IMR-90 (cell line): ENCODE data around the gene GAL. TPM values are rescaled to one million over a fixed set of nuclear protein-coding genes. Genes with fewer than 3 reads are reported as not detected.

Experiments
- ATAC-seq: fragments of 200-7000 bp; cut with Tn5 transposase; 2 replicates; pipeline ENCODE4 v1.9.1; 2020; ENCODE audit warnings: low read depth, mild to moderate bottlenecking, moderate library complexity
- BruUV-seq: library from RNA; stranded (reverse); fragments of 400-500 nt; replicated peaks from 2 replicates; lab custom pipeline; 2021; lab: Mats Ljungman, UMichigan
- CTCF ChIA-PET: fragments of 300-600 bp; formaldehyde crosslinking; extraction: SDS; loops from one replicate; lab custom pipeline; 2021; ENCODE audit warnings: antibody characterized with exemption; lab: Yijun Ruan, JAX
- POLR2A ChIA-PET: fragments of 300-600 bp; sonication (Branson Sonifier 250); formaldehyde crosslinking; loops from one replicate; lab custom pipeline; 2022; ENCODE audit warnings: antibody characterized with exemption; ENCODE audit not compliant: unreplicated experiment; lab: Charles Lee
- DNase-seq: peaks from one replicate; pipeline ENCODE4 v3.0.0; 2013
- H2AFZ ChIP-seq: replicated peaks from 2 replicates; pipeline ENCODE3; 2013; ENCODE audit warnings: low read length, mild to moderate bottlenecking; ENCODE audit not compliant: poor library complexity
- H2AK5ac ChIP-seq: 2 replicates; pipeline ENCODE4 v1.6.1; 2013; ENCODE audit warnings: low read depth, low read length, inconsistent platforms
- H2AK9ac ChIP-seq: replicated peaks from 2 replicates; pipeline ENCODE3; 2013; ENCODE audit warnings: mild to moderate bottlenecking, low read depth, low read length, moderate library complexity; ENCODE audit not compliant: poor library complexity
- H2BK120ac ChIP-seq: 2 replicates; pipeline ENCODE4 v1.6.1; 2013; ENCODE audit warnings: low read depth, low read length, inconsistent platforms
- H2BK15ac ChIP-seq: 3 replicates; pipeline ENCODE4 v1.6.1; 2013; ENCODE audit warnings: low read depth, low read length, inconsistent platforms
- H2BK20ac ChIP-seq: 2 replicates; pipeline ENCODE4 v1.6.1; 2013; ENCODE audit warnings: low read depth, mild to moderate bottlenecking, inconsistent platforms, low read length, moderate library complexity
- H2BK5ac ChIP-seq: 2 replicates; pipeline ENCODE4 v1.6.1; 2013; ENCODE audit warnings: mild to moderate bottlenecking, low read depth, low read length, inconsistent platforms; ENCODE audit not compliant: poor library complexity, severe bottlenecking
- H3K14ac ChIP-seq: replicated peaks from 2 replicates; pipeline ENCODE4 v1.6.1; 2013; ENCODE audit warnings: low read depth, low read length, inconsistent platforms
- H3K18ac ChIP-seq: 2 replicates; pipeline ENCODE4 v1.6.1; 2013; ENCODE audit warnings: low read depth, low read length, control low read depth
- H3K23ac ChIP-seq: 2 replicates; pipeline ENCODE4 v1.6.1; 2013; ENCODE audit warnings: low read depth, low read length, inconsistent platforms
- H3K27ac ChIP-seq: 2 replicates; pipeline ENCODE4 v1.5.1; 2013; ENCODE audit warnings: mild to moderate bottlenecking, control low read depth, low read length; ENCODE audit not compliant: insufficient read depth
- H3K27me3 ChIP-seq: 2 replicates; pipeline ENCODE4 v1.6.1; 2013; ENCODE audit warnings: low read length; ENCODE audit not compliant: control insufficient read depth, insufficient read depth
- H3K36me3 ChIP-seq: 2 replicates; pipeline ENCODE4 v1.6.1; 2013; ENCODE audit warnings: low read length, mixed read lengths; ENCODE audit not compliant: control insufficient read depth, insufficient read depth
- H3K4ac ChIP-seq: 2 replicates; pipeline ENCODE4 v1.6.1; 2013; ENCODE audit warnings: low read depth, low read length, inconsistent platforms
- H3K4me1 ChIP-seq: 2 replicates; pipeline ENCODE4 v1.6.1; 2013; ENCODE audit warnings: low read length, mixed read lengths; ENCODE audit not compliant: control insufficient read depth, insufficient read depth
- H3K4me2 ChIP-seq: 2 replicates; pipeline ENCODE4 v1.6.1; 2013; ENCODE audit warnings: low read depth, mild to moderate bottlenecking, control low read depth, low read length, moderate library complexity
- H3K4me3 ChIP-seq: 2 replicates; pipeline ENCODE4 v1.5.1; 2013; ENCODE audit warnings: low read depth, mild to moderate bottlenecking, control low read depth, low read length, moderate library complexity; ENCODE audit not compliant: insufficient read depth
- H3K56ac ChIP-seq: 2 replicates; pipeline ENCODE4 v1.6.1; 2013; ENCODE audit warnings: low read length, inconsistent platforms; ENCODE audit not compliant: insufficient read depth; ENCODE audit errors: extremely low read depth
- H3K79me1 ChIP-seq, 2 experiments: 2 replicates each; pipeline ENCODE4 v1.6.1; 2013; ENCODE audit warnings: low read length in 2 of 2, inconsistent platforms in 1 of 2, low read depth in 1 of 2
- H3K9ac ChIP-seq: 2 replicates; pipeline ENCODE4 v1.6.1; 2013; ENCODE audit warnings: low read depth, low read length, control low read depth
- H3K9me1 ChIP-seq: 2 replicates; pipeline ENCODE4 v1.6.1; 2013; ENCODE audit warnings: low read length, inconsistent platforms; ENCODE audit not compliant: insufficient read depth
- H3K9me3 ChIP-seq: 2 replicates; pipeline ENCODE4 v1.6.1; 2013; ENCODE audit warnings: low read length; ENCODE audit not compliant: control insufficient read depth, insufficient read depth
- H4K20me1 ChIP-seq: 2 replicates; pipeline ENCODE4 v1.6.1; 2013; ENCODE audit warnings: low read length, inconsistent platforms; ENCODE audit not compliant: insufficient read depth
- H4K5ac ChIP-seq: 2 replicates; pipeline ENCODE4 v1.6.1; 2013; ENCODE audit warnings: mild to moderate bottlenecking, low read depth, low read length, control low read depth
- H4K8ac ChIP-seq, 2 experiments: 2 replicates each; pipeline ENCODE4 v1.6.1; 2013; ENCODE audit warnings: low read depth in 2 of 2, low read length in 2 of 2, control low read depth in 1 of 2, inconsistent platforms in 1 of 2
- H4K91ac ChIP-seq: 2 replicates; pipeline ENCODE4 v1.6.1; 2013; ENCODE audit warnings: low read depth, low read length, inconsistent platforms; ENCODE audit not compliant: insufficient read depth
- BHLHE40 ChIP-seq: fragments of 150-350 bp; IDR thresholded peaks from 2 replicates; pipeline ENCODE4 v1.6.1; 2016; ENCODE audit warnings: mild to moderate bottlenecking, low read depth, low read length
- CEBPB ChIP-seq: IDR thresholded peaks from 2 replicates; pipeline ENCODE4 v1.6.1; 2012; ENCODE audit warnings: low read depth, low read length, improper control_type of control experiment
- CHD1 ChIP-seq: IDR thresholded peaks from 2 replicates; pipeline ENCODE4 v1.6.1; 2012; ENCODE audit warnings: low read depth, low read length, improper control_type of control experiment
- FOS ChIP-seq: fragments of 150-350 bp; IDR thresholded peaks from 2 replicates; pipeline ENCODE4 v1.6.1; 2016; ENCODE audit warnings: low read depth, low read length
- MAFK ChIP-seq: IDR thresholded peaks from 2 replicates; pipeline ENCODE4 v1.6.1; 2012; ENCODE audit warnings: low read depth, low read length, improper control_type of control experiment
- MXI1 ChIP-seq: IDR thresholded peaks from 2 replicates; pipeline ENCODE4 v1.6.1; 2012; ENCODE audit warnings: low read depth, mild to moderate bottlenecking, low read length, moderate library complexity, borderline replicate concordance
- NFE2L2 ChIP-seq: fragments of 150-350 bp; IDR thresholded peaks from 2 replicates; pipeline ENCODE4 v1.6.1; 2016; ENCODE audit warnings: low read depth, mild to moderate bottlenecking, low read length
- POLR2A ChIP-seq: IDR thresholded peaks from 2 replicates; pipeline ENCODE4 v1.6.1; 2012; ENCODE audit warnings: mild to moderate bottlenecking, low read depth, low read length
- RAD21 ChIP-seq: IDR thresholded peaks from 2 replicates; pipeline ENCODE4 v1.6.1; 2012; ENCODE audit warnings: low read length, improper control_type of control experiment
- RCOR1 ChIP-seq: IDR thresholded peaks from 2 replicates; pipeline ENCODE4 v1.6.1; 2012; ENCODE audit warnings: mild to moderate bottlenecking, low read length, improper control_type of control experiment; ENCODE audit not compliant: insufficient replicate concordance
- RFX5 ChIP-seq: IDR thresholded peaks from 2 replicates; pipeline ENCODE4 v1.8.0; 2012; ENCODE audit warnings: low read depth, mild to moderate bottlenecking, low read length, moderate library complexity
- SMC3 ChIP-seq: fragments of 150-350 bp; IDR thresholded peaks from 2 replicates; pipeline ENCODE4 v1.6.1; 2016; ENCODE audit warnings: low read depth, mild to moderate bottlenecking, antibody characterized with exemption, low read length, moderate library complexity
- WGBS, 2 experiments: methylation state at CpG; one replicate each; pipeline versions ENCODE4 v1.1.5 to v1.1.7; 2013; ENCODE audit warnings: missing lambda C conversion rate in 2 of 2; ENCODE audit not compliant: insufficient read length in 1 of 2; ENCODE audit errors: extremely low coverage in 2 of 2; 5-methylcytosine and 5-hydroxymethylcytosine counted together
- dilution Hi-C: fragments of 300-500 bp; cut with HindIII; formaldehyde crosslinking; loops from one replicate; pipeline ENCODE4 v1.14.3; 2018; ENCODE audit warnings: low sequenced_read_pairs; ENCODE audit not compliant: unreplicated experiment
- in situ Hi-C: fragments of 300-500 bp; cut with MboI; formaldehyde crosslinking; loops from 3 replicates; pipeline ENCODE4 v1.14.3; 2019; ENCODE audit warnings: low sequenced_read_pairs, inconsistent platforms, mixed read lengths
- intact Hi-C: fragments of 100-400 bp; cut with micrococcal nuclease; formaldehyde crosslinking; loops from 2 replicates; pipeline ENCODE4 v1.10.0; 2022
- polyA plus RNA-seq, 3 experiments: library from polyadenylated mRNA; depleted of rRNA; stranded (reverse); fragments of >200 nt; gene quantifications; 2 replicates each; pipeline ENCODE4 v1.2.3, GENCODE V29; 2012; ENCODE audit warnings: low replicate concordance in 1 of 3
- total RNA-seq: library from RNA; depleted of rRNA; stranded (reverse); fragments of >200 nt; gene quantifications from 2 replicates; pipeline ENCODE4 v1.2.3, GENCODE V29; 2012
- TF ChIP-seq, protein P1 (sequence below): fragments of 150-350 bp; IDR thresholded peaks from 2 replicates; pipeline ENCODE4 v1.6.1; 2016; ENCODE audit warnings: low read depth, mild to moderate bottlenecking, low read length, moderate library complexity, borderline replicate concordance
- TF ChIP-seq, protein P2 (sequence below): fragments of 150-350 bp; IDR thresholded peaks from 2 replicates; pipeline ENCODE4 v1.6.1; 2017; ENCODE audit warnings: mild to moderate bottlenecking, antibody characterized with exemption, low read length, low read depth
- TF ChIP-seq, protein P3 (sequence below): conservative IDR thresholded peaks from 2 replicates; pipeline ENCODE4 v1.5.1; 2012; ENCODE audit warnings: mild to moderate bottlenecking, low read depth, low read length, improper control_type of control experiment

Gene GAL
- total and polyA plus RNA-seq, 2 of the 4 experiments (the other 2 are of a cell fraction) = 2.0 TPM; not detected in 1

DNA sequence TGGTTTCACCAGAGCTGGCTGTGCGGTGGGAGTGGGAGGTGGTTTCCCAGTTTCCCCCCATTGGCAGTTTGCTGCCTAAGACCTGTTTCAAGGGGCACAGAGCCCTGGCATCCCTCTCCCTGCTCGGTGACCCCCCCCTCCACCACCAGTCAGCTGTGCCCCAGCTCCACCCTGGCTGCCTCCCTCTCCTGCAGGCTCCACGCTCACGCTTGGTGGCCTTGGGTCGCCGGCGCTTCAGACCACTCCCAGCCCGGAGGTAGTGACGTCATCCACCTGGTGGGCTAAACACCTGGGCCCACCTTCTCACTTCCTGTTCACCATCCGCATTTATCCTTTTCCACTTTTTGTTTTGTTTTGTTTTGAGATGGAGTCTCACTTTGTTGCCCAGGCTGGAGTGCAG lies 7.8 kb downstream of the GAL start:
- H3K9ac ChIP-seq = no peak overlapping the region
- no peak overlapping the region for H3K56ac ChIP-seq
- H2AFZ ChIP-seq = no peak overlapping the region
- H2AK9ac ChIP-seq = no peak overlapping the region
- no peak for DNase-seq
- H3K14ac ChIP-seq = no peak overlapping the region
- CTCF ChIA-PET = no interaction called here
- no peaks in the 10 kb centered on the region for H3K79me1 ChIP-seq
- no peak for ATAC-seq
- no peak overlapping the region for H4K91ac ChIP-seq
- dilution Hi-C loops (no loop called here), intact Hi-C loops (no loop called here), in situ Hi-C loops (no loop called here)
- no peak overlapping the region for H3K4ac ChIP-seq
- WGBS, 2 experiments = 80% methylated on average over 2 of the region's 10 CpGs; no CpG with 5 or more reads in 1 of the 2 experiments
- H2BK120ac ChIP-seq = no peak overlapping the region
- no peaks in the 10 kb centered on the region for H3K4me1 ChIP-seq
- no peak overlapping the region for H4K8ac ChIP-seq
- no peak overlapping the region for H3K4me2 ChIP-seq
- no peak overlapping the region for H3K23ac ChIP-seq
- peaks cover 41% of the 10 kb centered on the region for H3K27me3 ChIP-seq
- H3K27ac ChIP-seq = no peak overlapping the region
- TF ChIP-seq RAD21 = no peak
- no peak for TF ChIP-seq CEBPB
- TF ChIP-seq, protein P1, sequence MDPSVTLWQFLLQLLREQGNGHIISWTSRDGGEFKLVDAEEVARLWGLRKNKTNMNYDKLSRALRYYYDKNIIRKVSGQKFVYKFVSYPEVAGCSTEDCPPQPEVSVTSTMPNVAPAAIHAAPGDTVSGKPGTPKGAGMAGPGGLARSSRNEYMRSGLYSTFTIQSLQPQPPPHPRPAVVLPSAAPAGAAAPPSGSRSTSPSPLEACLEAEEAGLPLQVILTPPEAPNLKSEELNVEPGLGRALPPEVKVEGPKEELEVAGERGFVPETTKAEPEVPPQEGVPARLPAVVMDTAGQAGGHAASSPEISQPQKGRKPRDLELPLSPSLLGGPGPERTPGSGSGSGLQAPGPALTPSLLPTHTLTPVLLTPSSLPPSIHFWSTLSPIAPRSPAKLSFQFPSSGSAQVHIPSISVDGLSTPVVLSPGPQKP = no peak
- TF ChIP-seq MAFK = no peak
- TF ChIP-seq BHLHE40 = no peak
- TF ChIP-seq RCOR1 = no peak
- TF ChIP-seq, protein P2, sequence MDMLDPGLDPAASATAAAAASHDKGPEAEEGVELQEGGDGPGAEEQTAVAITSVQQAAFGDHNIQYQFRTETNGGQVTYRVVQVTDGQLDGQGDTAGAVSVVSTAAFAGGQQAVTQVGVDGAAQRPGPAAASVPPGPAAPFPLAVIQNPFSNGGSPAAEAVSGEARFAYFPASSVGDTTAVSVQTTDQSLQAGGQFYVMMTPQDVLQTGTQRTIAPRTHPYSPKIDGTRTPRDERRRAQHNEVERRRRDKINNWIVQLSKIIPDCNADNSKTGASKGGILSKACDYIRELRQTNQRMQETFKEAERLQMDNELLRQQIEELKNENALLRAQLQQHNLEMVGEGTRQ = no peak
- no peak for TF ChIP-seq CHD1
- no peak for TF ChIP-seq MXI1
- TF ChIP-seq FOS = no peak
- TF ChIP-seq SMC3 = no peak
- TF ChIP-seq POLR2A = no peak
- TF ChIP-seq, protein P3, sequence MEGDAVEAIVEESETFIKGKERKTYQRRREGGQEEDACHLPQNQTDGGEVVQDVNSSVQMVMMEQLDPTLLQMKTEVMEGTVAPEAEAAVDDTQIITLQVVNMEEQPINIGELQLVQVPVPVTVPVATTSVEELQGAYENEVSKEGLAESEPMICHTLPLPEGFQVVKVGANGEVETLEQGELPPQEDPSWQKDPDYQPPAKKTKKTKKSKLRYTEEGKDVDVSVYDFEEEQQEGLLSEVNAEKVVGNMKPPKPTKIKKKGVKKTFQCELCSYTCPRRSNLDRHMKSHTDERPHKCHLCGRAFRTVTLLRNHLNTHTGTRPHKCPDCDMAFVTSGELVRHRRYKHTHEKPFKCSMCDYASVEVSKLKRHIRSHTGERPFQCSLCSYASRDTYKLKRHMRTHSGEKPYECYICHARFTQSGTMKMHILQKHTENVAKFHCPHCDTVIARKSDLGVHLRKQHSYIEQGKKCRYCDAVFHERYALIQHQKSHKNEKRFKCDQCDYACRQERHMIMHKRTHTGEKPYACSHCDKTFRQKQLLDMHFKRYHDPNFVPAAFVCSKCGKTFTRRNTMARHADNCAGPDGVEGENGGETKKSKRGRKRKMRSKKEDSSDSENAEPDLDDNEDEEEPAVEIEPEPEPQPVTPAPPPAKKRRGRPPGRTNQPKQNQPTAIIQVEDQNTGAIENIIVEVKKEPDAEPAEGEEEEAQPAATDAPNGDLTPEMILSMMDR = no peak
- no peak for TF ChIP-seq RFX5
- TF ChIP-seq NFE2L2 = no peak
- peaks cover 5% of the 10 kb centered on the region for H3K9me3 ChIP-seq
- H2BK15ac ChIP-seq = no peak overlapping the region
- H3K4me3 ChIP-seq = no peak overlapping the region
- H4K20me1 ChIP-seq = no peaks in the 10 kb centered on the region
- no peak overlapping the region for H2AK5ac ChIP-seq
- no peak overlapping the region for H2BK5ac ChIP-seq
- H3K18ac ChIP-seq = no peak overlapping the region
- POLR2A ChIA-PET = no interaction called here
- no peak overlapping the region for H2BK20ac ChIP-seq
- no peaks in the 10 kb centered on the region for H3K9me1 ChIP-seq
- no TSS peak for BruUV-seq
- H3K36me3 ChIP-seq = no peaks in the 10 kb centered on the region
- H4K5ac ChIP-seq = no peak overlapping the region
